ENCODE results near the gene LUM.
"Not testable (repeated sequence)": the region's sequence is repeated elsewhere in the genome, so short reads cannot be mapped to it uniquely, and the experiment has no call there.

The LUM gene

DNA sequence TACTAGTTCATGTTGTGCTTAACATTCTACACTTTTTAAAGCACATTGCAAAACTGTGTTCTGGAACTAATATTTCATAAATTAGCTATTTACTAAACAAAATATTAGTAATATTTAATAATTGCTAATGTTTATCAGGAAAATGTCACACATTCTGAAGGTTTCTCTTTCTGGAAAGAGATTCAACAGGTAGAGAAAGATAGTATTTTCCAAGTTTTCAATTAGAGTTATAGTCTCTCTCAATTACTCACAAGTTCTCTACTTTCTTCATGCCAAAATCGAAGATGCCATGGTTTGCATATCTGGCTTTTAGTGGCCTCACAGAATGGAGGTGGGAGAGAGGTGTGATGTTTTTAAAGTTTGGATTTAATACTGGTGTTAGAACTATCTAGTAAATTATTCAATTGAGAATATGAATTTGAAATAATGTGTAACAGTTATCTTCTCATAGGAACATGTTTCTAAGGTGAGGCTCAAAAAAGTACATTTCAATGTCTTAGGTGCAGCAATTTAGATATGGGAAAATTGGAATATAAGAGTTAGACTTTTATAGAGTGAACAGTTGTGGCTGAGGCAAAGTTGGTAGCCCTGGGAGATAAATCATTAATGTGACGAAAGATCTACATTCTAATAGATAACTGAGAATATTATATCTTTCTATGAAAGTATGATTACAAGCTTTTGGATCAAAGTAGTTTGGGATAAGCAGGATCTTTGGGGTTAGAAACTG is 1.5 kb downstream of the LUM start:
- no peak for DNase-seq (ENCODE audit: low read depth in 2 of 2)

GRCh38 chr12:91109148-91109564 is 2.1 kb downstream of the LUM start:
- DNase-seq (ENCODE audit: low read depth in 2 of 2), result no peak

GRCh38 chr12:91108196-91108755 is 3.0 kb downstream of the LUM start:
- no peak for DNase-seq (ENCODE audit: low read depth in 2 of 2)

DNA sequence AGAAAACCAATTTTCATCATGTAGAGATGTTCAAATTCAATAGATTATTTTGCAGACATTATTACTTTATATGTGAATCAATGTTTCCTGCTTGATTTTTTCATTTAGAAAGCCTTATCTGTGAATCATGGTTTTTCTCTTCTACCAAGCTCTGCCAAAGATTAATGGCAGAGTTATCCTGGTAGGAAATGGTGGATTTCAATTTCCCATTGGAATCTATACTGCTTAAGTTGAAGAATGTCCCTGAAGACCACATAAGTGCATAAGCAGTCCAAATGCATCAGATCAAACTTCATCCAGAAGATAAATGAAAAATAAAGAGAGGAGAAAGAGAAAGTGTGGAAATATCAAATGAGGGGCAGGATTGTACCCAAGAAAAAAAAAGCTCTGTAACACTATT is 5.0 kb downstream of the LUM start:
- no peak for DNase-seq (ENCODE audit: low read depth in 2 of 2)

DNA sequence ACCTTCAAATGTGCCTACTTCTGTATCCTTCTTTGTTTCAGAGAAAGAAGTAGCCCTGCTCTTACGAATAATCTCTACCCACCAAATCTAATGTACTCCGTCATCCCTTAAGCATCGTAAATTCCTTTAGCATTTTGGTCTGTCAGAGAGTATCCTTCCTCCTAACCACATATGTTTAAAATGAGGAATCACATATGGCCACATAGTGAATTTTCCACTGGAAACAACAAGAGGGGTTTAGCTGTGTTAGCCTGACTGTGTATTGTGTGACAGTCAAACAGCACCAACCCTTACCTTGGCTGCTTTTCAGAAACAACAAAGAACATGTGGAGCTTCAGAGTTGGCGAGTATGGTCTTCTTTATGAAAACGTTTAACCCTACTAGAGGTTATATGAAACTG is 5.5 kb downstream of the LUM start:
- no peak for DNase-seq (ENCODE audit: low read depth in 2 of 2)

DNA sequence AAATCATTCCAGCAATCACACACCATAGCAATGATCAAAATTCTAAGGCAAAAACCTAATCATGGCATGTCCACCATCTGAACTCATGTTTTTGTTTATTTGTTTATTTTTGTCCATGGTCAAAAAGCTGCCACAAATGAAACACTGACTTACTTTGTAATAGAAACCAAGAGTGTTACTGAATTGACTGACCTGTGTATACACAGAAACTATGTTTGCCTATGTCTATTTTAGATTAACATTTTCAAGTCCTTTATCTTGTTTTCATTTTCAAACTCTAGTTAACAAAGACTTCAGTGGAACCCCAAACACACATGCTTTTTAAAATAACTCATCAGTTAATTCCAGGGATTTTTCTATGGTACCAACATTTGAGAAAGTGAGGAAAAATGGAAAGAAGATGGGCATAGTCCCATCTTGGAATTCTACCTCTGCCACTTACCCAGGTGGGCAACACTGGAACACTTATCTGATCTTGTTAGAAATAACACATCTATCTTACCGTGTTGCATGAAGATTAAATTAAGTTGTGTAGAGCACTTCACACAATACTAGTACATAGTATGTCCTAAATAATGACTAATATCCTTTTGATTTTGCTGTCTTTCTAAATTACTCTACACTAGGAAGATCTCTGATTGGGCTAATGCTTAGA is 6.4 kb downstream of the LUM start:
- no peak for DNase-seq (ENCODE audit: low read depth in 2 of 2)

- DNase-seq (ENCODE audit: low read depth in 2 of 2), result no peak
These were observed 7.7 kb downstream of the LUM start for GRCh38 chr12:91103624-91104023.

DNA sequence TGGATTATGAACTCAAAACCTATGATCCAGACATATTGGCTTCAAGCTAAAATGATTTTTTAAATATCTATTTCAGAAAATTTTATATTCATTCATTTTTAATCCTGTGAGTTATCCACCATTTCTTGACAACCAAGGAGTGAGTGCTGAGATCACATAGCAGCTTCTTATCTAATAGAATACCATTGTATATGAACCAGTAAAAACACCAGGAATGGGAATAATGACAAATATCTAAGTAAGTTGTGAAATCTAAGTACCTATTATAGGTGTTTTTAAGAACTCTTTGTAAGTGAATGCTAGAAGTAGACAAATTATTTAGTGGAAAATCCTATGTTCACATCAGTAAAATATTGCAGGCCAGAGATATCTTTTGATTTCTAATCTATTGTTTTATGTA is 8.2 kb downstream of the LUM start:
- DNase-seq (ENCODE audit: low read depth in 2 of 2), result no peak

GRCh38 chr12:91100906-91101305 is 10.4 kb downstream of the LUM start:
- no peak for DNase-seq (ENCODE audit: low read depth in 2 of 2)

DNA sequence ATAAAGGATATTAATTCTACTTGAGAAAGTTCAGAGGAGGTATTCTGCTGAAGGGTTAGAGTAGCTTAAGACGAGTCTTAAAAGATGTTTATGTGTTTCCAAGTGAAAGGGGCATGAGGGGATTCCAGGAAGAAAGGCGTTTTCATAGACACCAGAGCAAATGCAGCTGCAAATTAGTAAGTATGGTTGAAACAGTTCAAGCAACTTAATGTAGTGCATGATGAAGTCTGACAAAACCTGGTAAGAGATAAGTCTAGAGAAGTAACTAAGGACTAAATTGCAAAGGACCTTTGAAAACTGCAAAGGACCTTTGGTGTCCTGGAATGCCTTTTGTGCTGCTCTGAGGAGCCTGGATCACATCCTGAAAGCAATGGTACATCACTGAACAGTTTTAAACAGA is 11.5 kb downstream of the LUM start:
- no peak for DNase-seq (ENCODE audit: low read depth in 2 of 2)

DNA sequence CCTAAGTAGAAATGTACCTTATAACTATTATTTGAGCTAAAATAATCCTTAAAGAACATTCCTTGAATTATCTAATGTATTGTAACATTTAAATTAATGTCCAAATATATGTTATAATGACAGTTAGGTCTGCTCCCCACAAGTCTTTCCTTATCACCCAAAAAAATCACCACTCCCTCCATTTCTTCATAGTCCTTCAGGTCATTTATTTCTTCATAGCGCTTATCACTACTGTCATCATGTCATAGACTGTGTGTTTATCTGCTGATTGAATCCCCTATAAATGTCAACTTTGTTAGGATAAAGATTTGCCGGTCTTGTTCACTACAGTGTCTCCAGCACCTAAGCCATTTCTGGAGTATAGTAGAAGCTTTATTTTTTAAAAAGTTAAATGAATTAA is 12.0 kb downstream of the LUM start:
- DNase-seq (ENCODE audit: low read depth in 2 of 2), result no peak

GRCh38 chr12:91098941-91099340 is 12.4 kb downstream of the LUM start:
- no peak for DNase-seq (ENCODE audit: low read depth in 2 of 2)

- no peak for DNase-seq (ENCODE audit: low read depth in 2 of 2)
These were observed 12.8 kb downstream of the LUM start for GRCh38 chr12:91098461-91098860.

- no peak for DNase-seq (ENCODE audit: low read depth in 2 of 2)
These were observed 16.3 kb downstream of the LUM start for GRCh38 chr12:91094957-91095356.

GRCh38 chr12:91094032-91094662 is 17.1 kb downstream of the LUM start:
- no peak for DNase-seq (ENCODE audit: low read depth in 2 of 2)

DNA sequence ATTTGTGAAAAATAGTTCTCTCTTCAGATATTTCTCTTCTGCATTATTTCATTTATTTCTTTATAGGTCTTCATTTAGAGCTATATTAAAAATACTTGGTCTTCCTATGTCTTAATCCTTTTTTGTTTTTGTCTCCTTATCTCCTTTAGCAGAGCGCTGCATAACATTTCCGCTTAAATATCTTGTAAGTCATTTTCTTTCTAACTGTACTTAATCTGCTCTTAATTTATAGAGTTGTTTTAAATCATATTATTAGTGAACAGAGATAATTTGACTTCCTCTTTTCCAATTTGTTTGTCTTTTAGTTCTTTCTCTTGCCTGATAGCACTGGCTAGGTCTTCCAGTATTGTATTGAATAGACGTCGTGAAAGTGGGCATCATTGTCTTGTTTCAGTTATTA is 18.0 kb downstream of the LUM start:
- no peak for DNase-seq (ENCODE audit: low read depth in 2 of 2)

- no peak for DNase-seq (ENCODE audit: low read depth in 2 of 2)
These were observed 19.2 kb downstream of the LUM start for GRCh38 chr12:91091916-91092715.

- not testable (repeated sequence) for DNase-seq (ENCODE audit: low read depth in 2 of 2)
These were observed 21.3 kb downstream of the LUM start for GRCh38 chr12:91089953-91090352.

GRCh38 chr12:91080041-91080440 is 31.3 kb downstream of the LUM start:
- no peak for DNase-seq (ENCODE audit: low read depth in 2 of 2)

DNA sequence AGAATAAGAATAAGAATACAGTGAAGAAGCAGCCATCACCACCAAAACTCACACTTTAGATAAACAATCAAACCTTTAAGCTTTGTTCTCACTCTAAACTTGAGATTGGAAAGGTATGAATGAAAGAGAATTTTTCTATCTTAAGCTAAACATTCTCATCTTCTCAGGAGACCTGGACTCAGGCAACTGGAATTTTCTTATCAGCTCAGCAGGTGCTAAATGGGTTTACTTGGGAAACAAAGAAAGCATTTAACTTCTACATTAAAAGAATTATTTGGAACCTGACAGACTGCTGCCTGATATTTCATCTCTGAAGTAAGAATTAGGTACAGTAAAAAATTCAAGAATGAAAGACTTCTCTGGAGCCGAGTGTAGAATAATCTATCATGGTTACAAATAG is 32.8 kb downstream of the LUM start:
- no peak for DNase-seq (ENCODE audit: low read depth in 2 of 2)

DNA sequence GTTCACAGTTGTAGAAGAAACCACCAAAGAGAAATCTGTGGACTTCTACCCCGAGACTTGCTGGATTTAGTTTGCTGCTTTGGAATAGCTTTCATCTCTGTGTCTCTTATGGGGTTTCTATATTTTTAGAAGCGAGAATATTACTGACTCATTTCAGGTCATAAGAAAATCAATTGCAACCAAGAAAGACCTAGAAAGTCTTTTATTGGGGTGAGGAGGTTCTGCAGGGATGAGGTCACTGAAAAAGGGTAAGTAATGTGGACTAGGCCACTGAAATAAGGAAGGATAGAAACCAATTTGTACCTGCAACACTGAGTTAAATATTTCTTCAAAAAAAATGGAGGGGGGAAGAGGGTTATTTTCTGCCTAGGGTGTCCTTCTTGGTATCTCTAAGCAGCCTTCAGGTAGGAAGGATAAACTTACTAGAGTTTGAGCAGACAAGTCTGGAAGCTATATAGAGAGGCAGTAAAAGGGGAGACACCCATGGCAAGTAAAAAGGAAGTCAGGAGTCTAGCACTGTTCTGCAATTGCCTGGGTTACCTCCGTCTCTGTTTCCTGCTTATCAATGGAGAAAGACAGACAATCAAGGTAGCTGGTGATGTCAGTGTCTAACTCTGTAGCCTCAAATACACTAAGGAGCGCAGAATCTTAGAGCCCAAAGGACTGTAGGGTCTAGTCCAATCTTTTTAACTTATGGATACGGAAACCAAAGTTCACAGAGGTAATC is 33.9 kb downstream of the LUM start:
- DNase-seq (ENCODE audit: low read depth in 2 of 2), result no peak
